PFSK-1 (cell line): Measurements from ENCODE around the gene ETFBKMT.
A peak's percentile ranks its signal among the peaks of the same experiment; 100 is the strongest.

Source experiments
- FOXP2 ChIP-seq: optimal IDR thresholded peaks from 2 replicates; pipeline ENCODE3; 2011; ENCODE audit warnings: borderline replicate concordance, control low read depth, inconsistent platforms; ENCODE audit not compliant: insufficient read depth; ENCODE audit errors: extremely low read length, extremely low read depth
- POLR2AphosphoS5 ChIP-seq: IDR thresholded peaks from 2 replicates; pipeline ENCODE4 v1.6.1; 2012; ENCODE audit warnings: low read depth, mild to moderate bottlenecking, control low read depth, low read length, moderate library complexity
- SIN3A ChIP-seq: IDR thresholded peaks from 2 replicates; pipeline ENCODE4 v1.6.1; 2012; ENCODE audit warnings: mild to moderate bottlenecking, low read length, moderate library complexity, borderline replicate concordance; ENCODE audit not compliant: insufficient read depth
- TAF1 ChIP-seq: IDR thresholded peaks from 2 replicates; pipeline ENCODE4 v1.6.1; 2012; ENCODE audit warnings: low read length, control low read depth, borderline replicate concordance; ENCODE audit not compliant: insufficient read depth
- TF ChIP-seq, protein P1 (sequence below), 2 experiments: IDR thresholded peaks; 2 replicates each; pipeline versions ENCODE4 v1.6.1 to v1.8.0; 2011 to 2012; ENCODE audit warnings: low read depth in 2 of 2, low read length in 2 of 2, control low read depth in 1 of 2, inconsistent platforms in 1 of 2, mild to moderate bottlenecking in 1 of 2, moderate library complexity in 1 of 2; ENCODE audit not compliant: insufficient read depth in 1 of 2

Gene ETFBKMT

GRCh38 chr12:31664038-31664437, 4.5 kb downstream of the ETFBKMT start:
- TF ChIP-seq, protein P1, sequence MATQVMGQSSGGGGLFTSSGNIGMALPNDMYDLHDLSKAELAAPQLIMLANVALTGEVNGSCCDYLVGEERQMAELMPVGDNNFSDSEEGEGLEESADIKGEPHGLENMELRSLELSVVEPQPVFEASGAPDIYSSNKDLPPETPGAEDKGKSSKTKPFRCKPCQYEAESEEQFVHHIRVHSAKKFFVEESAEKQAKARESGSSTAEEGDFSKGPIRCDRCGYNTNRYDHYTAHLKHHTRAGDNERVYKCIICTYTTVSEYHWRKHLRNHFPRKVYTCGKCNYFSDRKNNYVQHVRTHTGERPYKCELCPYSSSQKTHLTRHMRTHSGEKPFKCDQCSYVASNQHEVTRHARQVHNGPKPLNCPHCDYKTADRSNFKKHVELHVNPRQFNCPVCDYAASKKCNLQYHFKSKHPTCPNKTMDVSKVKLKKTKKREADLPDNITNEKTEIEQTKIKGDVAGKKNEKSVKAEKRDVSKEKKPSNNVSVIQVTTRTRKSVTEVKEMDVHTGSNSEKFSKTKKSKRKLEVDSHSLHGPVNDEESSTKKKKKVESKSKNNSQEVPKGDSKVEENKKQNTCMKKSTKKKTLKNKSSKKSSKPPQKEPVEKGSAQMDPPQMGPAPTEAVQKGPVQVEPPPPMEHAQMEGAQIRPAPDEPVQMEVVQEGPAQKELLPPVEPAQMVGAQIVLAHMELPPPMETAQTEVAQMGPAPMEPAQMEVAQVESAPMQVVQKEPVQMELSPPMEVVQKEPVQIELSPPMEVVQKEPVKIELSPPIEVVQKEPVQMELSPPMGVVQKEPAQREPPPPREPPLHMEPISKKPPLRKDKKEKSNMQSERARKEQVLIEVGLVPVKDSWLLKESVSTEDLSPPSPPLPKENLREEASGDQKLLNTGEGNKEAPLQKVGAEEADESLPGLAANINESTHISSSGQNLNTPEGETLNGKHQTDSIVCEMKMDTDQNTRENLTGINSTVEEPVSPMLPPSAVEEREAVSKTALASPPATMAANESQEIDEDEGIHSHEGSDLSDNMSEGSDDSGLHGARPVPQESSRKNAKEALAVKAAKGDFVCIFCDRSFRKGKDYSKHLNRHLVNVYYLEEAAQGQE (IDR thresholded peaks at IDR 0.05; ENCODE audit: insufficient read depth in 1 of 2, low read depth in 2 of 2, low read length in 2 of 2), result no peak
- TF ChIP-seq TAF1 (no peak), FOXP2 (no peak)

GRCh38 chr12:31669020-31669419, 9.5 kb downstream of the ETFBKMT start:
- TF ChIP-seq SIN3A, result no peak
- TF ChIP-seq TAF1, result no peak
- no peak for TF ChIP-seq POLR2AphosphoS5
- TF ChIP-seq, protein P1 (IDR thresholded peaks at IDR 0.05; ENCODE audit: insufficient read depth in 1 of 2, low read depth in 2 of 2, low read length in 2 of 2), result no peak
- TF ChIP-seq FOXP2, result no peak

DNA sequence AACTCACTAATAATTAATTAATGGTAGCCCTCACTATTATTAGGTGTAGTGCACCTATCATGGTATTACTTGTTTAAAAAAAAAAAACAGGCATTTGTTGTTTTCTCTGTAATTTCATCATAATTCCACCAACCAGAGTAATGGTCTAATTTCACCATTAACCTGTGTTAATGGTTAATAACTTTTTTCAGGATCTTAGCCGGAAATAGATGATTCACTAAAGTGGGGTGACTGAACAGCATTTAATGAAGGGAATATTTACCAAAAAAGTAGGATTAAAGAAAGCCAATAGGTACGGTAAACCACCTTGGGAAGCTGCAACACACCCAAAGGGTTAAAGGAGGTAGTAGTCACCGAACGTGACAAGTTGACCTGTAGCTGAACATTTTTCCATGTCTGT, 13.0 kb downstream of the ETFBKMT start:
- no peak for TF ChIP-seq SIN3A
- no peak for TF ChIP-seq POLR2AphosphoS5
- no peak for TF ChIP-seq TAF1
- no peak for TF ChIP-seq FOXP2
- TF ChIP-seq, protein P1 (IDR thresholded peaks at IDR 0.05; ENCODE audit: insufficient read depth in 1 of 2, low read depth in 2 of 2, low read length in 2 of 2), result no peak

DNA sequence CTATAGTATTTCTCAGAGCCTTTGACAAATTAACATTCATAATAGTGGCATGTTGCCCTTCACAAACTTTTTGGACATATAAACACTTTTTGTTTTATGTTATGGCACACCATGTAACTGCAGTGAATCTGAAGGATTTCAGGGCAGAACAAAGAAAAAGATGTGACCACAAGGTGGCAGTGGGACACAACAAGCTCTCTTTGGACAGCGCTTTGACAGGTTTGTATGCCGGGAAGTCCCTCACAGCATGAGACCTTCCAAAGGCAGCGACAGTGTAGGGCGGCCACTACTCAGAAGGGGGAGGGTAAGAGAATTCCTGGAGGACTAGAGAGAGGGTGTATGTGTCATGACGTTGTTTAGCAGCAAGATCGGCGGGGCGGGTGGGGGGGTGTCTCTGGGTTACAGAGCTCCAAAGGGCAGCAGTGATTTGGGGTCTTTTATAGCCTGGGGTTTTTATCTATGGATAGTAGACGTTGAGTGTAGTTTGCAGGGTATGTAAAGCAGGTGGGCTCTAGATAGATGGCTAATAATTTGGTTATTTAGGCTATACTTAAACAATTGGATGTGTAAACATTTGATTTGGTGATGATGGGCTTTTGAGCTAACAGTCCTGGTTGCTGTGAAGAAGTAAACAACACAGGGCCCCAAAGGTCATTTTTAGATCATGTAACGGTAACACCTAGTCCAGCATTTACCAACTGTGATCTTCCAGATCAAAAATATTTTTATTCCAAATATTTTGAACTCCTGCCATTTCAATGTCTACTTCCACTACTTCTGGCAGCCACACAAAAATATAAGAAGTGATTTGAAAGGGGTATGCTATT, 22.9 kb downstream of the ETFBKMT start:
- TF ChIP-seq, protein P1 (IDR thresholded peaks at IDR 0.05; ENCODE audit: insufficient read depth in 1 of 2, low read depth in 2 of 2, low read length in 2 of 2), result peak in 1 of 2 experiments; percentile 68; a peak in 1 of 4 replicates
- no peak for TF ChIP-seq TAF1

DNA sequence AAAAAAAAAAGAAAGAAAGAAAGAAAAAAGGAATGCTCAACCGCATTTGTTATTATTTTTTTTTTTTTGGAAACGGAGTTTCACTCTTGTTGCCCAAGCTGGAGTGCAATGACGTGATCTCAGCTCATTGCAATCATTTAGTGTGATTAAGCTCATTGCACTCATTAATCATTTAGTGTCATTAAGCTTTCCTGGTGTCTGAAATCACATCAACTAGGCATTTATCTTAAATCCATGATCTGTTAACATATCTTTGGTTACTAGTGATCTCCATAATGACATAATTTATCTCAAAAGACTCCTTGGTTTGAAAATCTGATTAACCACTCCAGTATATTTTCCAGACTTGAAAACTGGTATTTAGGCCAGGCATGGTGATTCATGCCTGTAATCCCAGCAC, 26.3 kb downstream of the ETFBKMT start:
- TF ChIP-seq POLR2AphosphoS5 (no peak), TAF1 (no peak), SIN3A (no peak), FOXP2 (no peak)
- TF ChIP-seq, protein P1 (IDR thresholded peaks at IDR 0.05; ENCODE audit: insufficient read depth in 1 of 2, low read depth in 2 of 2, low read length in 2 of 2), result no peak
